ENCODE results near the gene TM9SF1.
"Not testable (repeated sequence)": the region's sequence is repeated elsewhere in the genome, so short reads cannot be mapped to it uniquely, and the experiment has no call there.

TM9SF1 gene

GRCh38 chr14:24226473-24226872, 31.2 kb upstream of the TM9SF1 start:
- no peak for DNase-seq (ENCODE audit: low spot score)

- no peak for DNase-seq (ENCODE audit: low spot score)
Measured at GRCh38 chr14:24224618-24225071, 29.4 kb upstream of the TM9SF1 start.

GRCh38 chr14:24222987-24223386, 27.7 kb upstream of the TM9SF1 start:
- DNase-seq (ENCODE audit: low spot score) = not testable (repeated sequence)

- DNase-seq (ENCODE audit: low spot score) = no peak
Measured at GRCh38 chr14:24219521-24219920, 24.3 kb upstream of the TM9SF1 start.

- DNase-seq (ENCODE audit: low spot score) = no peak
Measured at GRCh38 chr14:24219080-24219479, 23.8 kb upstream of the TM9SF1 start.

- DNase-seq (ENCODE audit: low spot score) = not testable (repeated sequence)
Measured at GRCh38 chr14:24216876-24217275, 21.6 kb upstream of the TM9SF1 start.

GRCh38 chr14:24216345-24216699, 21.1 kb upstream of the TM9SF1 start:
- no peak for DNase-seq (ENCODE audit: low spot score)

- peak; percentile 82 for DNase-seq (ENCODE audit: low spot score)
Measured at GRCh38 chr14:24215495-24216344, 20.5 kb upstream of the TM9SF1 start, which contains the start of gene MDP1. Gene MDP1 (minus strand): TSS chr14:24216066. CDS start chr14:24215955, 111 bp downstream.

GRCh38 chr14:24213866-24214662, 18.8 kb upstream of the TM9SF1 start:
- DNase-seq (ENCODE audit: low spot score) = no peak

- peak; percentile 95 for DNase-seq (ENCODE audit: low spot score)
Measured at GRCh38 chr14:24212924-24213865, 18.0 kb upstream of the TM9SF1 start, which contains the start of gene CHMP4A. Gene CHMP4A (minus strand): TSS chr14:24213488. CDS start chr14:24213439, 49 bp downstream.

- DNase-seq (ENCODE audit: low spot score) = no peak
Measured at GRCh38 chr14:24211311-24211710, 16.1 kb upstream of the TM9SF1 start.

GRCh38 chr14:24207625-24208024, 12.4 kb upstream of the TM9SF1 start:
- no peak for DNase-seq (ENCODE audit: low spot score)

GRCh38 chr14:24207104-24207551, 11.9 kb upstream of the TM9SF1 start:
- DNase-seq (ENCODE audit: low spot score) = no peak

- DNase-seq (ENCODE audit: low spot score) = peak; percentile 2
Measured at GRCh38 chr14:24206260-24207103, 11.2 kb upstream of the TM9SF1 start.

- DNase-seq (ENCODE audit: low spot score) = peak; percentile 3
Measured at GRCh38 chr14:24204163-24205146, 9.2 kb upstream of the TM9SF1 start.

- DNase-seq (ENCODE audit: low spot score) = not testable (repeated sequence)
Measured at GRCh38 chr14:24203249-24203886, 8.1 kb upstream of the TM9SF1 start.

GRCh38 chr14:24202538-24202937, 7.3 kb upstream of the TM9SF1 start:
- not testable (repeated sequence) for DNase-seq (ENCODE audit: low spot score)

GRCh38 chr14:24198814-24199524, 3.7 kb upstream of the TM9SF1 start:
- DNase-seq (ENCODE audit: low spot score) = no peak

Measured in HuH-7.5 (cell line).